ENCODE results near the gene IFIT5. TPM values are rescaled to one million over a fixed set of nuclear protein-coding genes. Genes with fewer than 3 reads are reported as not detected.
"Not testable (repeated sequence)": the region's sequence is repeated elsewhere in the genome, so short reads cannot be mapped to it uniquely, and the experiment has no call there.

IFIT5 gene
- total and polyA plus RNA-seq, 5 donors, result 9.2 to 16.7 (median 16.0) TPM

DNA sequence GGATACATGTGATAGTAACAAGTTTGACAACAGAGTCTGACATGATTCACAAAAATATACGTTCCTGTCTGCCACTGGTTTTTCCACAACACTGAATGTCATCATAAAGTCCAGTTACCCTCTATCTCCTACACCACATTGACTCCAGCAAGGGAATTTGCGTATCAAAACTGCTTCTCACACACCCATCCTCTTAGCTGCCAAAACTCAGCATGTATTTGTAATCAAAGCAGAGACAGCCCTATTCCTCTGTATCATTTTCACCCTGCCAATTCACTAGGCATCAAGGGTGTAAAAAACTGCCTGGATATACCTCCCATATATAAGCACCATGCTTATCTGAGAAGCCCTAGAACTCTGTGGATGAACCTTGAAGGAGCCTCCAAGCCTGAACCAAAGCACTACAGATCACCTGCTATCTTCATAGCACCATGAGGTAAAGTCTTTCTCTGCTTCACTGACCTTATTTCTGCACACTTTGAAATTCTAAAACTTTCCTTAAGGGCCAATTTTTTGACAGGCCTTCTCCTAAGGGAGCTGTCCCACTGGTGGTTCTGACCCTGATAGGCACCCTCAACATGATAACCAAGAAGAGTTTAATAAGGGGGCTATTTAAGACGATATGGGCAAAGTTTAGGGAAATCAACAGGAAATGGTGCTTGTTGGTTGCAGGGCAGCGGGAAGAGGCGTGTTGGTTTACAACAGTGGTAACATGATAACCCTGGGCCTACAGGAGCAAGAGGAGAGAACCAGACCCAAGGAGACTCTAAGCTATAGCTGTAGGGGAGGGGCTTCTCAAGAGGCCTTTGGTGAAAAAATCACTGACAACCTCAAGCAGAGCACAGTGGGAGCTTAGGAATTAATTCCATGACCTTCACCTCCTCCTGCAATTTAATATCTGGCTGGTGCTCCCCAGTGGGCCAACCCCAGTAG lies 36.4 kb upstream of the IFIT5 start, which contains the start of gene IFIT1B:
TSS of gene IFIT1B (plus strand) at position 352 of the 933 bp plus-strand sequence. CDS start at position 432, 80 bp downstream.
- DNase-seq (no peak), ATAC-seq (no peak)
- 88% methylated on average over 5 of the region's 5 CpGs for whole genome bisulfite sequencing
- Histone ChIP-seq H3K4me1 (ENCODE audit: control insufficient read depth, insufficient read depth, low read length) (peaks cover 6% of the 10 kb centered on the region), H3K9me3 (ENCODE audit: control insufficient read depth, low read length) (no peaks in the 10 kb centered on the region), H3K4me3 (ENCODE audit: low read length) (no peak within 1 kb of the TSS), H3K27ac (ENCODE audit: low read length) (no peak within 1 kb of the TSS), H3K27me3 (ENCODE audit: control insufficient read depth, insufficient read depth) (no peaks in the 10 kb centered on the region)
- intact Hi-C loops (cut with DNase I), result loop anchor here in 1 of 4 donors (10.0 kb wide), 1 partner anchor 123 kb away; the partner anchor contains the start of gene LIPA

DNA sequence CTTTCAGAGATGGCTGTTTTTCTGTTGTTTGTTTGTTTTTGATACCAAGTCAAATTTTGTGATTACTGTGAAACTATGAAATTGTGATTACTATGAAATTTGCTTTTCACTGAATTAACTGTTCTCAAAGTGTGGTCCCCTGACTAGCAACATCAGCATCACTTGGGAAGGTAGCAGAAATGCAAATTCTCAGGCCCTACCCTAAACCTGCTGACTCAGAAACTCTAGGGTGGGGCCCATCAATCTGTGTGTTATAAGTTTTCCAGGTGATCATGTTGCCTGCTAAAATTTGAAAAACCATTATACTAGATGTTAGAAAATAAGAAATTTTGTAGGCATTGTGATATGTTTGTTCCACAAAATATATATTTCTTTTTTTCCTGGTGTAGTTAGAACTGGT lies 35.3 kb upstream of the IFIT5 start:
- H3K4me3 ChIP-seq (ENCODE audit: low read length), result no peak overlapping the region
- intact Hi-C loops (cut with DNase I), result loop anchor here in 1 of 4 donors (10.0 kb wide), 1 partner anchor 124 kb away; the partner anchor contains the start of gene LIPA
- no peaks in the 10 kb centered on the region for H3K9me3 ChIP-seq (ENCODE audit: control insufficient read depth, low read length)
- H3K27me3 ChIP-seq (ENCODE audit: control insufficient read depth, insufficient read depth), result no peaks in the 10 kb centered on the region
- H3K4me1 ChIP-seq (ENCODE audit: control insufficient read depth, insufficient read depth, low read length), result peaks cover 6% of the 10 kb centered on the region
- H3K27ac ChIP-seq (ENCODE audit: low read length), result no peak overlapping the region
- ATAC-seq (no peak), DNase-seq (no peak)

DNA sequence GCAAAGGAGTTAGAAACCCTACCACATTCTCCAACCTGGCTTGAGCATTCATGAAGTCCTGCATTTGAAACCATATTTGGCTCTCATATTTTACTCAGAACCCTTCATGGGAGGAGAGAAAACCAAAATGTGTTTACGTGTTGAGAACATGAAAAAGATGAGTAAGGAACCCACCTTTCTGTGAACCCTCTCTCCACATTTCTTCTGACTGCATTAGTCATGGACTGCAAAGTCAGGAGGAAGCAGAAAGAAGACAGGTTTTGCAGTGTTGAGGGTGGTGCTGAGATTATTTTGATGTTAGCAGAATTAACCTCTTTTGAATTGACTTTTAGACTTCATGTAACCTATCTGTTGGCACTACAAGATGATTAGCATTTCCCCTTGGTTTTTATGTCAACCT lies 31.6 kb upstream of the IFIT5 start:
- H3K4me1 ChIP-seq (ENCODE audit: control insufficient read depth, insufficient read depth, low read length), result no peaks in the 10 kb centered on the region
- no peaks in the 10 kb centered on the region for H3K27me3 ChIP-seq (ENCODE audit: control insufficient read depth, insufficient read depth)
- no peak for ATAC-seq
- H3K27ac ChIP-seq (ENCODE audit: low read length), result no peak overlapping the region
- DNase-seq, result no peak
- intact Hi-C loops (cut with DNase I), result no loop called here
- H3K9me3 ChIP-seq (ENCODE audit: control insufficient read depth, low read length), result no peaks in the 10 kb centered on the region
- 97% methylated on average over 1 of the region's 1 CpG for WGBS
- H3K4me3 ChIP-seq (ENCODE audit: low read length), result no peak overlapping the region

DNA sequence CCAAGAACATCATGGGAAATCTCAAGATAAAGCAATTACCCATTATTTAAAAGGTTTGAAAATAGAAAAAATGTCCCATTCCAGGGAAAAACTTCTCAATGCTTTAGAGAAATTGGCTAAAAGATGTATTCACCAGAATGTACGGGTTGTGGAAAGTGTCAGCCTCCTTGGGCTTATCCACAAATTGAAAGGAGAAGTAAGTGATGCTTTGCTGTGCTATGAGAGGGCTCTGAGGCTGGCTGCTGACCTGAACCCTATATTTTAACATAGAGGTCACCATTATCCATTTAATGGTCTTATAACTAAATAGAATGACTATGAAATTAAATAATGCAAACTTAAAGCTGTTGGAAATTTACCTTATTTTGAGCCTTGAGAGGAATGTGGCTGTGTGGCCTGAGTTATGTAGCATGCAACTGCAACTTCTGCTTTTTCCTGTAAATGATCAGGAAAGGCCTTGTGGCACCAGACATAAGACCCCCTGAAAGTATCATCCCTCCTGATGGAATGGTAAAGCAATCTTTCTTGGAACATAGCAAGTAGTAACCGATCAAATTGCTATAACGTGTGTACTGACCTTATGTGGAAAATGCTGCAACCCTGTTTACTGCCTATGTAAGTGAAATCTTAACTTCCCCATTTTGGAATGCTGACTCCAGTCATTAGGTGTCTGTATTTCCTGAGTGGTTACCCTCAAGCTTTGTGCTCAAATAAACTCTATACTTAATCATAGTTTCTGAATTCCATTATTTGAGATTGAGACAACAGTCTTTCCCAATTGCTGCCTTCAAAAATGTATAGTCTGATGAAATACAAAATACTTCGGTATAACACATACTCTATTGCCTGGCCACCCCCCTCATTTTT lies 29.7 kb upstream of the IFIT5 start:
- ATAC-seq (peak; percentile 28 to 48), DNase-seq (no peak)
- 80% methylated on average over 4 of the region's 4 CpGs for WGBS
- Histone ChIP-seq H3K27ac (ENCODE audit: low read length) (no peak overlapping the region), H3K4me1 (ENCODE audit: control insufficient read depth, insufficient read depth, low read length) (no peaks in the 10 kb centered on the region), H3K4me3 (ENCODE audit: low read length) (no peak overlapping the region), H3K9me3 (ENCODE audit: control insufficient read depth, low read length) (no peaks in the 10 kb centered on the region), H3K27me3 (ENCODE audit: control insufficient read depth, insufficient read depth) (no peaks in the 10 kb centered on the region)
- intact Hi-C loops (cut with DNase I), result no loop called here

DNA sequence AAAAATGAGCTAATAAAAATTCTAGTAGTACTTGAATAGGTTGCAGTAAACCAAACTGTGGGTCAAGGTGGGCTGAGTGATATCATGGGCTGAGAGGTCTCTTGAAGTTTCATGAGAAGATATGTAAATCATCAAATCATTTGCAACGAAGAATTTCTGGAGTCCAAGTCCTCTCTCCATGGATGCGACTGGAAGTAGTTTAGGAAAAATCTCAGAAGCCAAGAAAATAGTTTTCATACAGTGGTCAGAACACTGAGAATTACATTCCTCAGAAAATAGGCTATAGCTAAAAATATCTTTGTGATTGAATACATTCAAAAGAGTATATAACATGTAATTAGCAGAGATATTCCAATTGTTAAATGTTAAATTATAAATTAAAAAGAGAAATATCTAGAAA lies 25.6 kb upstream of the IFIT5 start:
- intact Hi-C loops (cut with DNase I), result no loop called here
- WGBS, result 50% methylated on average over 2 of the region's 2 CpGs
- Histone ChIP-seq H3K27me3 (ENCODE audit: control insufficient read depth, insufficient read depth) (no peaks in the 10 kb centered on the region), H3K27ac (ENCODE audit: low read length) (no peak overlapping the region), H3K4me3 (ENCODE audit: low read length) (no peak overlapping the region), H3K9me3 (ENCODE audit: control insufficient read depth, low read length) (no peaks in the 10 kb centered on the region), H3K4me1 (ENCODE audit: control insufficient read depth, insufficient read depth, low read length) (no peaks in the 10 kb centered on the region)
- DNase-seq, result no peak
- ATAC-seq, result no peak

DNA sequence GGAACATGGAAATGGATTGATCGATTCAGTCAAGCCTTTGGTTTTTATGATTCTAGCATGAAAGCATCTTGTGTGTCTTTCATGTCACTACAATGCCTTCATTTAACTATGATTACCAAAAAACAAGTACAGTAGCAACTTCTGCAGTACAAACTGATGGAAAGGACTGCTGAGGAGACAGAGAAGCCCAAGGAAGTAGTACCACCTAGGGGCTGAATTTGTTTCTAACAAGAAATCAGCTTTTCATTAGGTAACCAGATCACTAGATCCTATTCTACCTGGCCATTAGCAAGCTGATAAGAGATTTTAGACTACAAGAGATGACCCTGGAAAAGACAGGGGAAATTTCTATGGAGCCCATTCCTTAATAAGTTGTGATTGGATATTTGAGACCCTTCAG lies 25.1 kb upstream of the IFIT5 start:
- no peak overlapping the region for H3K27ac ChIP-seq (ENCODE audit: low read length)
- WGBS, result 63% methylated on average over 1 of the region's 1 CpG
- no peak overlapping the region for H3K4me3 ChIP-seq (ENCODE audit: low read length)
- no peaks in the 10 kb centered on the region for H3K27me3 ChIP-seq (ENCODE audit: control insufficient read depth, insufficient read depth)
- DNase-seq (no peak), ATAC-seq (no peak)
- intact Hi-C loops (cut with DNase I), result no loop called here
- H3K4me1 ChIP-seq (ENCODE audit: control insufficient read depth, insufficient read depth, low read length), result no peaks in the 10 kb centered on the region
- H3K9me3 ChIP-seq (ENCODE audit: control insufficient read depth, low read length), result no peaks in the 10 kb centered on the region

DNA sequence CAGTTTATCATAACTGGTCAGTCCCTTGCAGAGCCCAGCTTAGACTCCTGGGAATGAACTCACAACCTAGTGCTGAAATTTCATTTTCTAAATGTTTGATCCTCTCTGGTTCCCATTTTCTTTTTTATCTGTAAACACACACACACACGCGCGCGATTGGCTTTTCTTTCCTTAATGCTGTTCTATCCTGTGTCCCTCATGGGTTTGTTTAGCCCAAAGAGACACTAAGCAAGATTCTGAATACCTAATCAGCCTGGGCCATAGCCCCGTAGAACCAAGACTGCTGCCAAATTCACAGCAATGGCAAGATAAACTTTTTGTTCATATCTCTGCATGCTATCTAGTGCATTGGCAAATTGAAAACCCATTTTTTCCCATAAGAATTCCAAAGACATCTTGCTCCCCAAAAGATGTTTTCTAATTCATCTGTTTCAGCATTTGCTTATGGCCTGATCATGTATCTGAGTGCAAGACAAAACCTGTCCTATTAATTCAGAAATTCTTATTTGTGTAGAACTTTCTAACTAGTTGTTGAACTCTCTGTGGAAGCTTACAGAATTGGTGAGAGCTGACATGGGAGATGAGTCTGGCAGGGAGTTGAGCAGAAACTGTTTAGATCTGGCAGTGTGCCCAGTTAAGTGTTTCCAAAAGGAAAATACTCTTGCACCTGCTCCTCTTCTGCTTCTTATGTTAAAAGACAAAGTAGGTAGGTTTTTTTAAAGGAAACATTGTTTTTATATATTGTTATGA lies 23.7 kb upstream of the IFIT5 start:
- Histone ChIP-seq H3K27ac (ENCODE audit: low read length) (peak overlapping the region; percentile 35), H3K27me3 (ENCODE audit: control insufficient read depth, insufficient read depth) (no peaks in the 10 kb centered on the region), H3K4me1 (ENCODE audit: control insufficient read depth, insufficient read depth, low read length) (peaks cover 2% of the 10 kb centered on the region), H3K4me3 (ENCODE audit: low read length) (no peak overlapping the region), H3K9me3 (ENCODE audit: control insufficient read depth, low read length) (no peaks in the 10 kb centered on the region)
- WGBS, result 62% methylated on average over 5 of the region's 5 CpGs
- DNase-seq (no peak), ATAC-seq (no peak)
- intact Hi-C loops (cut with DNase I), result loop anchor here in 1 of 4 donors (5.0 kb wide), 1 partner anchor 133 kb away; no protein-coding TSS in a partner anchor

DNA sequence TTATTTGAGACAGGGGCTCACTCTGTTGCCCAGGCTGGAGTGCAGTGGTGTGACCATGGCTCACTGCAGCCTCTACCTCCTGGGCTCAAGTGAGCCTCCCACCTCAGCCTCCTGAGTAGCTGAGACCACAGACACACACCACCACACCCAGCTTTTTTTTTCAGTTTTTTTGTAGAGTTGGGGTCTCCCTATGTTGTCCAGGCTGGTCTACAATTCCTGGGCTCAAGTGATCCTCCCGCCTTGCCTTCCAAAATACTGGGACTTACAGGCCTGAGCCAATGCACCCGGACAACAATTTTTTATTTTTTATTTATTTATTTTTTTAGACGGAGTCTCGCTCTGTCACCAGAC lies 23.2 kb upstream of the IFIT5 start:
- 94% methylated on average over 4 of the region's 4 CpGs for WGBS

DNA sequence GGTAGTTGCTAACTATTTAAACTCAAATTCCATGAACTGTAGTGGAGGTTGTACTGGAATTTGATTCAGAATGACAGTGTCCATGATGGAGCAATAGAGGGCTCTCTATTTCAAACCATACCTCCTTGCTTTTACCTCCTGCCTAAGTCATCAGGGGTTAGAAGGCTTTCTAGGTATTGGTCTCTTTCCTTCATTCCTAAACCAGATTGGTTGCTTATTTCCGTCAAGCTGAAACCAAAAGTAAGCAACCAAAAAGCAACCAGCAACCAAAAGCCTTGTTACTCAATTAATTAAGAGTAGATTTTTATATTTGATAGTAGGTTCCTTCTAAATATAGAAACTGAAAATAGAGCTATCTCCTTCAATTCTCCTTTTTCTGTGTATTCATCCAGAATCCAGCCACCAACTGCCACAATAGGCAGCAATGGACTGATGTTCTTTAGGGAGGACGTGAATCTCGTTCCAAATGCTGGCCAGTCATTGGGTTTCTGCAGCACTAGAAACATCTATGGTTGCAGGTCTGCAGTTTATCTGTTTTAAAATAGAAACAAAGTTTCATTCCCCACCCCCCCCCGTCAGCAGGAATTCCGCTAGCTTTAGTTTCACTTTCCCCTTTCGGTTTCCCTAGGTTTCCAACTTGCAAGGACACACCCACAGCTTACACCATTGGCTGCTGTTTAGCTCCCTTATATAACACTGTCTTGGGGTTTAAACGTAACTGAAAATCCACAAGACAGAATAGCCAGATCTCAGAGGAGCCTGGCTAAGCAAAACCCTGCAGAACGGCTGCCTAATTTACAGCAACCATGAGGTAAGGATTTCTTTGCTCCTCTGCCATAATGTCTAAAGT lies 22.2 kb upstream of the IFIT5 start, which contains the start of gene IFIT1:
TSS of gene IFIT1 (plus strand) at position 717 of the 850 bp plus-strand sequence. CDS start at position 807, 90 bp downstream.
- Histone ChIP-seq H3K4me3 (ENCODE audit: low read length) (peak within 1 kb of the TSS; percentile 91), H3K4me1 (ENCODE audit: control insufficient read depth, insufficient read depth, low read length) (peaks cover 2% of the 10 kb centered on the region), H3K9me3 (ENCODE audit: control insufficient read depth, low read length) (no peaks in the 10 kb centered on the region), H3K27ac (ENCODE audit: low read length) (peak within 1 kb of the TSS; percentile 95), H3K27me3 (ENCODE audit: control insufficient read depth, insufficient read depth) (no peaks in the 10 kb centered on the region)
- ATAC-seq (peak; percentile 94 to 95), DNase-seq (peak in 1 of 3 donors; percentile 57)
- intact Hi-C loops (cut with DNase I), result loop anchor here in 1 of 4 donors (5.0 kb wide), 1 partner anchor 135 kb away; no protein-coding TSS in a partner anchor
- 1% methylated on average over 8 of the region's 8 CpGs for WGBS

More for the DNA sequence above, 23.2 kb upstream of the IFIT5 start:
- H3K9me3 ChIP-seq (ENCODE audit: control insufficient read depth, low read length); H3K27me3 ChIP-seq (ENCODE audit: control insufficient read depth, insufficient read depth); H3K27ac ChIP-seq (ENCODE audit: low read length); ATAC-seq; DNase-seq; H3K4me3 ChIP-seq (ENCODE audit: low read length); H3K4me1 ChIP-seq (ENCODE audit: control insufficient read depth, insufficient read depth, low read length): not testable (repeated sequence)
- intact Hi-C loops (cut with DNase I), result loop anchor here in 1 of 4 donors (5.0 kb wide), 1 partner anchor 134 kb away; no protein-coding TSS in a partner anchor
